CD4-positive, alpha-beta memory T cell (primary cell): ENCODE results near the gene ZNF48. TPM values are rescaled to one million over a fixed set of nuclear protein-coding genes. Genes with fewer than 3 reads are reported as not detected.
A peak's percentile ranks its signal among the peaks of the same experiment; 100 is the strongest.

Experiments
- CTCF ChIA-PET: fragments of 350-600 bp; sonication (Branson Sonifier 250); formaldehyde crosslinking; loops from one replicate; lab custom pipeline; 2021; ENCODE audit warnings: inconsistent platforms; ENCODE audit not compliant: partially characterized antibody; lab: Charles Lee
- POLR2A ChIA-PET: fragments of 350-600 bp; sonication (Branson Sonifier 250); formaldehyde crosslinking; loops from one replicate; lab custom pipeline; 2021; ENCODE audit not compliant: partially characterized antibody; lab: Charles Lee
- DNase-seq, 5 donors: peaks; one replicate each; pipeline versions ENCODE4 v3.0.0 to v3.0.0-alpha.2; 2020 to 2022; ENCODE audit warnings: mixed read lengths in 1 of 5
- H3K27ac ChIP-seq: one replicate; pipeline ENCODE4 v1.7.0; 2013; ENCODE audit warnings: low read depth, low read length
- H3K27me3 ChIP-seq: 2 replicates; pipeline ENCODE4 v1.7.0; 2013; ENCODE audit warnings: mild to moderate bottlenecking, low read length, moderate library complexity; ENCODE audit not compliant: insufficient read depth
- H3K36me3 ChIP-seq: 2 replicates; pipeline ENCODE4 v1.7.0; 2013; ENCODE audit warnings: mild to moderate bottlenecking, low read length, moderate library complexity; ENCODE audit not compliant: insufficient read depth
- H3K4me1 ChIP-seq: 2 replicates; pipeline ENCODE4 v1.7.0; 2013; ENCODE audit warnings: mild to moderate bottlenecking, low read length, moderate library complexity; ENCODE audit not compliant: insufficient read depth
- H3K4me3 ChIP-seq, 2 donors: one replicate each; pipeline ENCODE4 v1.7.0; 2013; ENCODE audit warnings: low read length in 2 of 2, mild to moderate bottlenecking in 1 of 2
- H3K9me3 ChIP-seq, 2 donors: one replicate each; pipeline ENCODE4 v1.7.0; 2013; ENCODE audit warnings: low read length in 2 of 2, control low read depth in 1 of 2; ENCODE audit not compliant: control insufficient read depth in 1 of 2
- H3K27ac Mint-ChIP-seq, 7 donors: one replicate each; pipeline ENCODE4 v1.8.0; 2020 to 2021; ENCODE audit warnings: mixed read lengths in 7 of 7, mild to moderate bottlenecking in 6 of 7, inconsistent platforms in 3 of 7, moderate library complexity in 3 of 7
- H3K27me3 Mint-ChIP-seq, 2 donors: one replicate each; pipeline ENCODE4 v1.8.0; 2020 to 2021; ENCODE audit warnings: mixed read lengths in 2 of 2
- H3K36me3 Mint-ChIP-seq, 2 donors: one replicate each; pipeline ENCODE4 v1.8.0; 2020 to 2021; ENCODE audit warnings: mixed read lengths in 2 of 2, inconsistent platforms in 1 of 2, mild to moderate bottlenecking in 1 of 2
- H3K4me1 Mint-ChIP-seq, 4 donors: one replicate each; pipeline ENCODE4 v1.8.0; 2020 to 2021; ENCODE audit warnings: mixed read lengths in 4 of 4, mild to moderate bottlenecking in 1 of 4
- H3K4me3 Mint-ChIP-seq, 8 donors: one replicate each; pipeline ENCODE4 v1.8.0; 2020 to 2021; ENCODE audit warnings: mixed read lengths in 8 of 8, mild to moderate bottlenecking in 7 of 8, moderate library complexity in 6 of 8, inconsistent platforms in 3 of 8
- H3K9me3 Mint-ChIP-seq, 8 donors: one replicate each; pipeline ENCODE4 v1.8.0; 2020 to 2021; ENCODE audit warnings: mixed read lengths in 8 of 8, mild to moderate bottlenecking in 5 of 8, inconsistent platforms in 3 of 8, moderate library complexity in 1 of 8
- intact Hi-C: fragments of 100-400 bp; cut with micrococcal nuclease; formaldehyde crosslinking; loops from one replicate; pipeline ENCODE4 v1.15.1; 2023
- polyA plus RNA-seq, 2 donors: library from polyadenylated mRNA; unstranded; fragments of 300-500 nt; fragmentation: Illumina TruSeq; gene quantifications; one replicate each; pipeline ENCODE4 v1.2.3, GENCODE V29; 2021
- total RNA-seq, 2 experiments: library from RNA; stranded (reverse); gene quantifications; one replicate each; pipeline ENCODE4 v1.2.3, GENCODE V29; 2021

The ZNF48 gene
- total and polyA plus RNA-seq, 4 experiments from 2014 or later, result 5.5 to 16.7 (median 13.2) TPM

GRCh38 chr16:30375864-30376263, 19.4 kb upstream of the ZNF48 start:
- Histone ChIP-seq H3K36me3 (peaks cover 6% of the 10 kb centered on the region), H3K27me3 (no peaks in the 10 kb centered on the region), H3K4me1 (peaks cover 58% of the 10 kb centered on the region), H3K9me3 (no peaks in the 10 kb centered on the region), H3K27ac (peak overlapping the region; percentile 10), H3K4me3 (no peak overlapping the region)
- intact Hi-C loops, result loop anchor here (5.0 kb wide), 1 partner anchor 569 kb away; the partner anchor contains the start of gene MAZ
- Mint-ChIP-seq H3K4me1 (peaks cover 31 to 59% (median 47%) of the 10 kb centered on the region in 4 donors), H3K36me3 (peaks cover 12 to 25% of the 10 kb centered on the region in 2 donors), H3K4me3 (peak overlapping the region in 1 of 8 donors; percentile 52), H3K27ac (peak overlapping the region; percentile 51 to 100 (median 77)), H3K9me3 (peaks cover 0 to 5% (median 0%) of the 10 kb centered on the region in 8 donors), H3K27me3 (no peaks in the 10 kb centered on the region)
- CTCF ChIA-PET, result interaction anchor here (1.2 to 1.4 kb wide), 2 partner anchors 20 to 33 kb away, joined by 3 to 4 read pairs; no protein-coding TSS in a partner anchor
- no peak for DNase-seq
- POLR2A ChIA-PET, result interaction anchor here (1.2 to 11.2 kb wide), 5 partner anchors 20 to 310 kb away, joined by 6 to 540 read pairs (median 37); partner anchors contain the start of genes ALDOA, CD2BP2, ZNF48 and ZNF771

GRCh38 chr16:30376461-30376902, 18.7 kb upstream of the ZNF48 start:
- Mint-ChIP-seq H3K27me3 (no peaks in the 10 kb centered on the region), H3K4me3 (peak overlapping the region in 2 of 8 donors; percentile 26 to 100), H3K36me3 (peaks cover 12 to 28% of the 10 kb centered on the region in 2 donors), H3K9me3 (peaks cover 0 to 5% (median 0%) of the 10 kb centered on the region in 8 donors), H3K27ac (peak overlapping the region in 6 of 7 donors; percentile 24 to 100 (median 98)), H3K4me1 (peaks cover 31 to 59% (median 46%) of the 10 kb centered on the region in 4 donors)
- ChIA-PET POLR2A (interaction anchor here (0.5 to 11.2 kb wide), 7 partner anchors 8 to 415 kb away, joined by 4 to 540 read pairs (median 37); partner anchors contain the start of genes ALDOA, CD2BP2, MYL11 and TBC1D10B), CTCF (interaction anchor here (1.2 kb wide), 1 partner anchor 33 kb away, joined by 4 read pairs; no protein-coding TSS in a partner anchor)
- intact Hi-C loops, result loop anchor here (5.0 kb wide), 1 partner anchor 569 kb away; the partner anchor contains the start of gene MAZ
- Histone ChIP-seq H3K27ac (peak overlapping the region; percentile 96), H3K9me3 (no peaks in the 10 kb centered on the region), H3K27me3 (no peaks in the 10 kb centered on the region), H3K36me3 (peaks cover 6% of the 10 kb centered on the region), H3K4me3 (no peak overlapping the region), H3K4me1 (peaks cover 60% of the 10 kb centered on the region)
- DNase-seq, result no peak

- intact Hi-C loops, result loop anchor here (5.0 kb wide), 1 partner anchor 570 kb away; the partner anchor contains the start of gene MAZ
- ChIA-PET CTCF (no interaction called here), POLR2A (interaction anchor here (0.5 to 11.2 kb wide), 21 partner anchors 9 to 714 kb away, joined by 3 to 540 read pairs (median 5); partner anchors contain the start of genes ALDOA, CD2BP2, CORO1A and DCTPP1)
- Histone ChIP-seq H3K27ac (peak overlapping the region; percentile 96), H3K4me3 (peak overlapping the region; percentile 48 to 78), H3K9me3 (no peaks in the 10 kb centered on the region), H3K27me3 (no peaks in the 10 kb centered on the region), H3K36me3 (peaks cover 6% of the 10 kb centered on the region), H3K4me1 (peaks cover 60% of the 10 kb centered on the region)
- Mint-ChIP-seq H3K27ac (peak overlapping the region; percentile 97 to 100 (median 100)), H3K9me3 (peaks cover 0 to 5% (median 0%) of the 10 kb centered on the region in 8 donors), H3K4me3 (peak overlapping the region; percentile 91 to 100 (median 96)), H3K4me1 (peaks cover 28 to 58% (median 44%) of the 10 kb centered on the region in 4 donors), H3K36me3 (peaks cover 12 to 29% of the 10 kb centered on the region in 2 donors), H3K27me3 (no peaks in the 10 kb centered on the region)
- DNase-seq, result no peak
Measured at GRCh38 chr16:30377050-30377811, 18.0 kb upstream of the ZNF48 start.

- H3K4me1 Mint-ChIP-seq, result peaks cover 31 to 64% (median 45%) of the 10 kb centered on the region in 4 donors
- DNase-seq, result peak; percentile 88 to 93 (median 89)
- intact Hi-C loops, result loop anchor here (1.0 to 5.0 kb wide), 7 partner anchors 8 to 571 kb away; partner anchors contain the start of genes ALDOA, CD2BP2, MAZ and TBC1D10B
- ChIA-PET CTCF (interaction anchor here (0.6 kb wide), 1 partner anchor 32 kb away, joined by 3 read pairs; no protein-coding TSS in a partner anchor), POLR2A (interaction anchor here (0.6 to 11.2 kb wide), 21 partner anchors 9 to 1527 kb away, joined by 3 to 540 read pairs (median 5); partner anchors contain the start of genes ALDOA, CD2BP2, CORO1A and DCTPP1)
- H3K4me3 ChIP-seq, result peak overlapping the region; percentile 48 to 78
- no peaks in the 10 kb centered on the region for H3K27me3 Mint-ChIP-seq
- peaks cover 12 to 29% of the 10 kb centered on the region in 2 donors for H3K36me3 Mint-ChIP-seq
- H3K36me3 ChIP-seq, result peaks cover 6% of the 10 kb centered on the region
- peak overlapping the region; percentile 97 to 100 (median 100) for H3K27ac Mint-ChIP-seq
- H3K9me3 ChIP-seq, result no peaks in the 10 kb centered on the region
- peaks cover 62% of the 10 kb centered on the region for H3K4me1 ChIP-seq
- H3K4me3 Mint-ChIP-seq, result peak overlapping the region; percentile 91 to 100 (median 96)
- H3K27me3 ChIP-seq, result no peaks in the 10 kb centered on the region
- H3K9me3 Mint-ChIP-seq, result peaks cover 0 to 5% (median 0%) of the 10 kb centered on the region in 8 donors
- H3K27ac ChIP-seq, result peak overlapping the region; percentile 96
Measured at GRCh38 chr16:30377812-30378235, 17.4 kb upstream of the ZNF48 start.

GRCh38 chr16:30378236-30379157, 16.7 kb upstream of the ZNF48 start:
- Mint-ChIP-seq H3K4me3 (peak overlapping the region; percentile 91 to 100 (median 96)), H3K4me1 (peaks cover 32 to 71% (median 48%) of the 10 kb centered on the region in 4 donors), H3K27ac (peak overlapping the region; percentile 97 to 100 (median 100)), H3K36me3 (peaks cover 12 to 29% of the 10 kb centered on the region in 2 donors), H3K9me3 (peaks cover 0 to 5% (median 0%) of the 10 kb centered on the region in 8 donors), H3K27me3 (no peaks in the 10 kb centered on the region)
- H3K27me3 ChIP-seq, result no peaks in the 10 kb centered on the region
- peaks cover 6% of the 10 kb centered on the region for H3K36me3 ChIP-seq
- peaks cover 69% of the 10 kb centered on the region for H3K4me1 ChIP-seq
- ChIA-PET CTCF (interaction anchor here (0.6 kb wide), 1 partner anchor 31 kb away, joined by 3 read pairs; no protein-coding TSS in a partner anchor), POLR2A (interaction anchor here (0.6 to 11.2 kb wide), 22 partner anchors 10 to 1527 kb away, joined by 3 to 540 read pairs (median 5); partner anchors contain the start of genes ALDOA, CD2BP2, CORO1A and DCTPP1)
- H3K4me3 ChIP-seq, result peak overlapping the region; percentile 84 to 91
- DNase-seq, result peak; percentile 98 to 99 (median 99)
- H3K9me3 ChIP-seq, result no peaks in the 10 kb centered on the region
- intact Hi-C loops, result loop anchor here (1.0 to 5.0 kb wide), 7 partner anchors 8 to 571 kb away; partner anchors contain the start of genes ALDOA, CD2BP2, MAZ and TBC1D10B
- H3K27ac ChIP-seq, result peak overlapping the region; percentile 96
